ENCODE data around the gene TM2D1. TPM values are rescaled to one million over a fixed set of nuclear protein-coding genes. Genes with fewer than 3 reads are reported as not detected.
A peak's percentile ranks its signal among the peaks of the same experiment; 100 is the strongest.

The TM2D1 gene
- total RNA-seq, 6 experiments from 2014 or later, result 39.1 to 49.0 (median 40.4) TPM

DNA sequence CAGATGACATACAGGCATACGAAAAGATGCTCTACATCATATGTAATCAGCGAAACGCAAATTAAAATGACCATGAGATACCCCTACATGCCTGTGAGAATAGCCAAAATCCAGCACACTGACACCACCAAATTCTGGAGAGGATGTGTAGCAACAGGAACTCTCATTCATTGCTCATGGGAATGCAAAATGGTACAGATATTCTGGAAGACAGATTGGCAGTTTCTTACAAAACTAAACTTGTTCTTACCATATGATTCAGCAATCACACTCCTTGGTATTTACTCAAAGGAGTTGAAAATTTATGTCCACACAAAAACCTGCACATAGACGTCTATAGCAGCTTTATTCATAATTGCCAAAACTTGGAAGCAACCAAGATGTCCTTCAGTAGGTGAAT is 52.6 kb downstream of the TM2D1 start:
- TF ChIP-seq, protein P1, sequence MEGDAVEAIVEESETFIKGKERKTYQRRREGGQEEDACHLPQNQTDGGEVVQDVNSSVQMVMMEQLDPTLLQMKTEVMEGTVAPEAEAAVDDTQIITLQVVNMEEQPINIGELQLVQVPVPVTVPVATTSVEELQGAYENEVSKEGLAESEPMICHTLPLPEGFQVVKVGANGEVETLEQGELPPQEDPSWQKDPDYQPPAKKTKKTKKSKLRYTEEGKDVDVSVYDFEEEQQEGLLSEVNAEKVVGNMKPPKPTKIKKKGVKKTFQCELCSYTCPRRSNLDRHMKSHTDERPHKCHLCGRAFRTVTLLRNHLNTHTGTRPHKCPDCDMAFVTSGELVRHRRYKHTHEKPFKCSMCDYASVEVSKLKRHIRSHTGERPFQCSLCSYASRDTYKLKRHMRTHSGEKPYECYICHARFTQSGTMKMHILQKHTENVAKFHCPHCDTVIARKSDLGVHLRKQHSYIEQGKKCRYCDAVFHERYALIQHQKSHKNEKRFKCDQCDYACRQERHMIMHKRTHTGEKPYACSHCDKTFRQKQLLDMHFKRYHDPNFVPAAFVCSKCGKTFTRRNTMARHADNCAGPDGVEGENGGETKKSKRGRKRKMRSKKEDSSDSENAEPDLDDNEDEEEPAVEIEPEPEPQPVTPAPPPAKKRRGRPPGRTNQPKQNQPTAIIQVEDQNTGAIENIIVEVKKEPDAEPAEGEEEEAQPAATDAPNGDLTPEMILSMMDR (IDR thresholded peaks at IDR 0.05), result no peak
- Mint-ChIP-seq H3K27ac (no peak overlapping the region), H3K36me3 (ENCODE audit: low read depth) (0 out of 2 replicates have a peak, but pooled peaks cover 5% of the 10 kb centered on the region), H3K9me3 (no peaks in the 10 kb centered on the region), H3K4me1 (ENCODE audit: low read depth) (peaks cover 16% of the 10 kb centered on the region), H3K27me3 (ENCODE audit: insufficient read depth) (no peaks in the 10 kb centered on the region), H3K4me3 (no peak overlapping the region)
- DNase-seq, result no peak

DNA sequence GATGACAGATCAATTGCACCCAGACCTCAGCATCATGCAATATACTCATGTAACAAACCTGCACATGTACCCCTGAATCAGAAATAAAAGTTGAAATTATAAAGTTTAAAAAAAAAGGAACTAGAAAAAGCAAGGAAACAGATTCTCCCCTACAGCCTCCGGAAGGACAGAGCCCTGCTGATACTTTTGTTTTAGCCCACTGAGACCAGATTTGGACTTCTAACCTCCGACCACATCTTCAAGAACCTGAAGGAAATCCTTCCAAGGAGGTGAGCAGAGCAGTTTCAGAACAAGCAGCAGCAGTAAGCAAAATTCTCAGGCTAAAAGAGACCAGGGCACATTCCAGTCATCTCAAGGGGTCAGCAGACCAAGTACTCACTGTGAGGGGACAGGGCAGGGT is 54.5 kb downstream of the TM2D1 start:
- TF ChIP-seq, protein P1 (IDR thresholded peaks at IDR 0.05), result no peak
- peaks cover 16% of the 10 kb centered on the region for H3K4me1 Mint-ChIP-seq (ENCODE audit: low read depth)
- no peak overlapping the region for H3K27ac Mint-ChIP-seq
- no peak overlapping the region for H3K4me3 Mint-ChIP-seq
- H3K9me3 Mint-ChIP-seq, result no peaks in the 10 kb centered on the region
- H3K36me3 Mint-ChIP-seq (ENCODE audit: low read depth), result no peaks in the 10 kb centered on the region
- no peaks in the 10 kb centered on the region for H3K27me3 Mint-ChIP-seq (ENCODE audit: insufficient read depth)
- DNase-seq, result no peak

DNA sequence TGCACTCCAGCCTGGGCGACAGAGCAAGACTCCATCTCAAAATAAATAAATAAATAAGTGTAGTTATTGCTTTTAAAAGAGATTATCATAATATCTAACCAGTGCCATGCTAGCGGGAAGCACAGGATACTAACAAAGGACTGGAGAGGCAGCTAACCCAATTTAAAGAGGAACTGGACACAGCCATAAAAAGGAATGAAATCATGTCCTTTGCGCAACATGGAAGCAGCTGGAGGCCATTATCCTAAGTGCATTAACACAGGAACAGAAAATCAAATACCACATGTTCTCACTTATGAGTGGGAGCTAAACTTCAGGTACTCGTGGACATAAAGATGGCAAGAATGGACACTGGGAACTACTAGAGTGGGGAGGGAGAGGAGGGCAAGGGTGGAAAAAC is 54.9 kb downstream of the TM2D1 start:
- TF ChIP-seq, protein P1 (IDR thresholded peaks at IDR 0.05), result no peak
- no peaks in the 10 kb centered on the region for H3K9me3 Mint-ChIP-seq
- no peak overlapping the region for H3K27ac Mint-ChIP-seq
- H3K36me3 Mint-ChIP-seq (ENCODE audit: low read depth), result no peaks in the 10 kb centered on the region
- H3K4me3 Mint-ChIP-seq, result no peak overlapping the region
- no peak for DNase-seq
- H3K27me3 Mint-ChIP-seq (ENCODE audit: insufficient read depth), result no peaks in the 10 kb centered on the region
- peaks cover 16% of the 10 kb centered on the region for H3K4me1 Mint-ChIP-seq (ENCODE audit: low read depth)

DNA sequence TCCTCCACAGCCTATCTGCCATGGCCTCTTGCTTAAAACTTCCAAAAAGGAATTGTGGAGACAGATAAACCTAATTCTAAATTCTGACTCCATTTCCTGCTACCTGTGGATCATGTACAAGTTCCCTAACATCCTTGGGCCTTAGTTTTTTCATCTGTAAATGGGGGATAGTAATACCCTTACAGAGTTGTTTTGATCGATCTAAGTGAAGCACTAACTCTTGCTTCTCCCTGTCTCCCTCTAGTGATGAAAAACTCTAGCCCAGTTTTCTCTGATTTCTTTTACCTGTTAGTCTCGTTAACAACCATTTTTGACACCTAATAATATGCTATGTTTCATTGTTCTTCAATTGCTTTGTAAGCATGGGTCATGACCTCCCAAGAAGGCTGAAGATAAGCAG is 65.9 kb downstream of the TM2D1 start:
- Mint-ChIP-seq H3K9me3 (no peaks in the 10 kb centered on the region), H3K27me3 (ENCODE audit: insufficient read depth) (peaks cover 3% of the 10 kb centered on the region), H3K27ac (no peak overlapping the region), H3K4me3 (no peak overlapping the region), H3K4me1 (ENCODE audit: low read depth) (peaks cover 6% of the 10 kb centered on the region; the same call in 1 of the 2 replicates), H3K36me3 (ENCODE audit: low read depth) (no peaks in the 10 kb centered on the region)
- no peak for DNase-seq
- TF ChIP-seq, protein P1 (IDR thresholded peaks at IDR 0.05), result peak; percentile 36; the same call in 1 of the 2 replicates

DNA sequence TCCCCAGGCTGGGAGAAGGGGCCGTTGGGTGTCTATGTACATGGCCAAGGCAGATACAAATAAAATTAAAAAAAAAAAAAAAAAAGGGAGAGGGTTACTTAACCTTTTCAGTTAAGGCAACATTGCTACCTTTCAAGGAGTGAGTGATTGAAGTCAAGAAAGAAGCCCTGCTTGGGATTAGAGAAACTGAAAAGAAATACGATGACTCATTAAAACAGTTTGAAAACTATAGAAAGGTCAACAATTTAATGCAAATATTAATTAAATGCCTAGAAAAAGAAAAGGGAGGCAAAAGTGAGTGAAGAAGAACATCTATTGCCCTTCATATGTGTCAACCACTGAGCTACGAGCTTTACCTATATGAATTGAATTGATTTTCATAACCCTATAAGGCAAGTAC is 69.5 kb downstream of the TM2D1 start:
- TF ChIP-seq, protein P1 (IDR thresholded peaks at IDR 0.05), result no peak
- no peaks in the 10 kb centered on the region for H3K36me3 Mint-ChIP-seq (ENCODE audit: low read depth)
- DNase-seq, result no peak
- peaks cover 3% of the 10 kb centered on the region for H3K27me3 Mint-ChIP-seq (ENCODE audit: insufficient read depth)
- no peak overlapping the region for H3K27ac Mint-ChIP-seq
- H3K4me3 Mint-ChIP-seq, result no peak overlapping the region
- H3K4me1 Mint-ChIP-seq (ENCODE audit: low read depth), result peaks cover 6% of the 10 kb centered on the region; the same call in 1 of the 2 replicates
- peaks cover 4% of the 10 kb centered on the region; the same call in 1 of the 2 replicates for H3K9me3 Mint-ChIP-seq

DNA sequence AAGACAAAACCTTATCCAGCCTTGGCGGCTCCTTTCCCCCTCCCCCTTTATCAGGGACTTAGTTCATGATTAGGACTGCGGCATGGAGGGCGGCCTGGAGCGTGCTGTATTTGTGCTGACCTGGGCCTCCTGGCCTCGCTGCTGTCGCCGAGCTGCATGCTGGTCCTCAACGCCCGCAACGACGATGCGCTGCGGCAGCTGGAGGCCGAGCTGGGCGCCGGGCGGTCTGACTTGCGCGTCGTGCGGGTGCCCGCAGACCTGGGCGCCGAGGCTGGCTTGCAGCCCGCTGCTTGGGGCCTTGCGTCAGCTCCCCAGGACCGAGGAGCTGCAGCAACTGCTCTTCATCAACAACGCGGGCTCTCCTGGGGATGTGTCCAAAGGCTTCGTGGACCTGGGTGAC is 70.9 kb downstream of the TM2D1 start:
- TF ChIP-seq, protein P1 (IDR thresholded peaks at IDR 0.05), result no peak
- H3K4me3 Mint-ChIP-seq, result no peak overlapping the region

More for the DNA sequence above, 70.9 kb downstream of the TM2D1 start:
- H3K9me3 Mint-ChIP-seq, result peaks cover 4% of the 10 kb centered on the region; the same call in 1 of the 2 replicates
- no peaks in the 10 kb centered on the region for H3K36me3 Mint-ChIP-seq (ENCODE audit: low read depth)
- H3K27me3 Mint-ChIP-seq (ENCODE audit: insufficient read depth), result peaks cover 5% of the 10 kb centered on the region
- no peak overlapping the region for H3K27ac Mint-ChIP-seq
- DNase-seq, result no peak
- H3K4me1 Mint-ChIP-seq (ENCODE audit: low read depth), result no peaks in the 10 kb centered on the region
